Measurements from ENCODE around the gene CAMK1D.
A peak's percentile ranks its signal among the peaks of the same experiment; 100 is the strongest.
"Not testable (repeated sequence)": the region's sequence is repeated elsewhere in the genome, so short reads cannot be mapped to it uniquely, and the experiment has no call there.

CAMK1D gene

GRCh38 chr10:12340937-12341336 lies 8.4 kb upstream of the CAMK1D start:
- DNase-seq, result no peak

GRCh38 chr10:12341526-12341925 lies 7.8 kb upstream of the CAMK1D start:
- no peak for DNase-seq

GRCh38 chr10:12344375-12345110 lies 4.8 kb upstream of the CAMK1D start:
- DNase-seq, result no peak

GRCh38 chr10:12346707-12347106 lies 2.6 kb upstream of the CAMK1D start:
- DNase-seq, result no peak

GRCh38 chr10:12348294-12348869 lies 965 bp upstream of the CAMK1D start:
- no peak for DNase-seq

- DNase-seq, result no peak
Observed at GRCh38 chr10:12349629-12350166, 351 bp downstream of the CAMK1D start.

- DNase-seq, result peak; percentile 25
Observed at GRCh38 chr10:12350167-12350872, 973 bp downstream of the CAMK1D start.

- no peak for DNase-seq
Observed at GRCh38 chr10:12350925-12351324, 1.6 kb downstream of the CAMK1D start.

- no peak for DNase-seq
Observed at GRCh38 chr10:12351447-12351846, 2.1 kb downstream of the CAMK1D start.

- DNase-seq, result no peak
Observed at GRCh38 chr10:12351889-12352288, 2.5 kb downstream of the CAMK1D start.

- DNase-seq, result no peak
Observed at GRCh38 chr10:12353399-12354242, 4.3 kb downstream of the CAMK1D start.

GRCh38 chr10:12354696-12355095 lies 5.3 kb downstream of the CAMK1D start:
- not testable (repeated sequence) for DNase-seq

GRCh38 chr10:12355384-12355783 lies 6.0 kb downstream of the CAMK1D start:
- DNase-seq, result no peak

GRCh38 chr10:12357525-12358151 lies 8.3 kb downstream of the CAMK1D start:
- no peak for DNase-seq

- DNase-seq, result no peak
Observed at GRCh38 chr10:12358863-12359564, 9.7 kb downstream of the CAMK1D start.

GRCh38 chr10:12360461-12360860 lies 11.1 kb downstream of the CAMK1D start:
- no peak for DNase-seq

- not testable (repeated sequence) for DNase-seq
Observed at GRCh38 chr10:12361115-12361514, 11.8 kb downstream of the CAMK1D start.

- no peak for DNase-seq
Observed at GRCh38 chr10:12364559-12364958, 15.2 kb downstream of the CAMK1D start.

- no peak for DNase-seq
Observed at GRCh38 chr10:12367272-12367671, 17.9 kb downstream of the CAMK1D start.

GRCh38 chr10:12369982-12370381 lies 20.6 kb downstream of the CAMK1D start:
- DNase-seq, result no peak

- DNase-seq, result no peak
Observed at GRCh38 chr10:12372846-12373245, 23.5 kb downstream of the CAMK1D start.

- DNase-seq, result no peak
Observed at GRCh38 chr10:12375076-12375504, 25.7 kb downstream of the CAMK1D start.

Data from stimulated activated CD4-positive, alpha-beta T cell treated with anti-CD3 and anti-CD28 coated beads, Interleukin-12 subunit alpha, Interleukin-12 subunit beta, amount 100 ng/mL, for 4 hours (primary cell).